Testis (tissue), 2 donors: ENCODE results near the gene RGL2.

Experiments used
- POLR2A ChIP-seq: fragments of 450-650 bp; IDR thresholded peaks from one replicate; pipeline ENCODE4 v1.6.1; 2017; ENCODE audit warnings: antibody characterized with exemption, mild to moderate bottlenecking, moderate library complexity
- TF ChIP-seq, protein P1 (sequence below), 3 experiments: fragments of 450-650 bp in 2 of 3; fragments of 200-600 bp in 1 of 3; sonication (generic) in 1 of 3; IDR thresholded peaks; one replicate each; pipeline ENCODE4 v1.5.1; 2016 to 2019; ENCODE audit warnings: antibody characterized with exemption in 3 of 3, mild to moderate bottlenecking in 2 of 3, moderate library complexity in 1 of 3

DNA sequence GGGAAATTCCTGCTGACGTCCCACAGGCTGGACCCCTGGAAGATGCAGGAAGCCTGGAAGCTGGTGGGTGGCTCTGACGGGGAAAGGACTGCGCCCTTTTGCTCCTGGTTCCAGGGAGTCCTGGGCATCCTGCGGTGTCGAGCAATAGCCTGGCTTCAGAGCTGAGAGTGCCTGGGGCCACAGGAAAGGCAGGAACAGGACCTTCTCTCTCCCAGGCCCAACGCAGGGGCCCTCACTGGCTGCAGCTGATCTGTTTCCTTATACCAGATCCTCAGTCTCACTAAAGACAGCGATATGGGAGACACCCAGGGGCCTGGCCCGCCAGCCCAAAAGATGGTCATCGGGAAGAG lies 20.4 kb downstream of the RGL2 start:
- TF ChIP-seq, protein P1, sequence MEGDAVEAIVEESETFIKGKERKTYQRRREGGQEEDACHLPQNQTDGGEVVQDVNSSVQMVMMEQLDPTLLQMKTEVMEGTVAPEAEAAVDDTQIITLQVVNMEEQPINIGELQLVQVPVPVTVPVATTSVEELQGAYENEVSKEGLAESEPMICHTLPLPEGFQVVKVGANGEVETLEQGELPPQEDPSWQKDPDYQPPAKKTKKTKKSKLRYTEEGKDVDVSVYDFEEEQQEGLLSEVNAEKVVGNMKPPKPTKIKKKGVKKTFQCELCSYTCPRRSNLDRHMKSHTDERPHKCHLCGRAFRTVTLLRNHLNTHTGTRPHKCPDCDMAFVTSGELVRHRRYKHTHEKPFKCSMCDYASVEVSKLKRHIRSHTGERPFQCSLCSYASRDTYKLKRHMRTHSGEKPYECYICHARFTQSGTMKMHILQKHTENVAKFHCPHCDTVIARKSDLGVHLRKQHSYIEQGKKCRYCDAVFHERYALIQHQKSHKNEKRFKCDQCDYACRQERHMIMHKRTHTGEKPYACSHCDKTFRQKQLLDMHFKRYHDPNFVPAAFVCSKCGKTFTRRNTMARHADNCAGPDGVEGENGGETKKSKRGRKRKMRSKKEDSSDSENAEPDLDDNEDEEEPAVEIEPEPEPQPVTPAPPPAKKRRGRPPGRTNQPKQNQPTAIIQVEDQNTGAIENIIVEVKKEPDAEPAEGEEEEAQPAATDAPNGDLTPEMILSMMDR (IDR thresholded peaks at IDR 0.05), result no peak
- TF ChIP-seq POLR2A, result no peak
